Measurements from ENCODE around the gene SPON2.

DNA sequence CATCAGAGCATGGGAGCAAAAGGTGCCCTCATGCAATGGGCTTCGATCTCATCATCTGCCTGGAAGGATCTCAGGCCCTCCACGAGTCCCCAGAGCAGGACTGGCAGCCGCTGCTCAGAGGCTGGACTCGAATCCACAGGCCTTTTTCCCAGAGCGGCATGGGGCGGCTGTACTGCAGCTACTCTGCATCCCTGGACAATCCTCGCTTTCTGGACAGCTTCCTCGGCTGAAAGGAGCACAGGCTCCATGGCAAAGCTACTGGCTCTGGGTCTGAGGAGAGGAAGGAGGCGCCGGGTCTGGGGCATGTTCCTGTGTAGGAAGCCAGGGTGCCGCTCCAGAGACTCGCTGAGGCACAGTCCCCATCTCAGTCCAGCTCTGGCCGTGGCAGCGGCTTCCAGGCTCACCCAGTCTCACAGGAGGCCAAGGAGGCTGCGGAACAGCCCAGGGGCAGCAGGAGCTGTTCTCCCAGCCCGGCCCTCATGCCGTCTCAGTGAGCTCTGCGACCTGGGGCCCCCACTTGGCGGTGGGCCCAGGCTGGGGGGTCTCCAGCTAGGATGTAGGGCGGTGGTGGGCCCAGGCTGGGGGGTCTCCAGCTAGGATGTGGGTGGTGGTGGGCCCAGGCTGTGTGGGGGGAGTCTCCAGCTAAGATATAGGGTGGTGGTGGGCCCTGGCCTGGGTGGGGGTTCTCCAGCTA is 2.7 kb upstream of the SPON2 start:
- TF ChIP-seq, protein P1, sequence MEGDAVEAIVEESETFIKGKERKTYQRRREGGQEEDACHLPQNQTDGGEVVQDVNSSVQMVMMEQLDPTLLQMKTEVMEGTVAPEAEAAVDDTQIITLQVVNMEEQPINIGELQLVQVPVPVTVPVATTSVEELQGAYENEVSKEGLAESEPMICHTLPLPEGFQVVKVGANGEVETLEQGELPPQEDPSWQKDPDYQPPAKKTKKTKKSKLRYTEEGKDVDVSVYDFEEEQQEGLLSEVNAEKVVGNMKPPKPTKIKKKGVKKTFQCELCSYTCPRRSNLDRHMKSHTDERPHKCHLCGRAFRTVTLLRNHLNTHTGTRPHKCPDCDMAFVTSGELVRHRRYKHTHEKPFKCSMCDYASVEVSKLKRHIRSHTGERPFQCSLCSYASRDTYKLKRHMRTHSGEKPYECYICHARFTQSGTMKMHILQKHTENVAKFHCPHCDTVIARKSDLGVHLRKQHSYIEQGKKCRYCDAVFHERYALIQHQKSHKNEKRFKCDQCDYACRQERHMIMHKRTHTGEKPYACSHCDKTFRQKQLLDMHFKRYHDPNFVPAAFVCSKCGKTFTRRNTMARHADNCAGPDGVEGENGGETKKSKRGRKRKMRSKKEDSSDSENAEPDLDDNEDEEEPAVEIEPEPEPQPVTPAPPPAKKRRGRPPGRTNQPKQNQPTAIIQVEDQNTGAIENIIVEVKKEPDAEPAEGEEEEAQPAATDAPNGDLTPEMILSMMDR (optimal IDR thresholded peaks at IDR 0.05 in 1 of 3, IDR thresholded peaks at IDR 0.05 in 1 of 3, conservative IDR thresholded peaks at IDR 0.05 in 1 of 3; ENCODE audit: extremely low read depth in 1 of 3, insufficient read depth in 2 of 3, low read length in 3 of 3): no peak
- no peak for TF ChIP-seq EZH2 (IDR thresholded peaks at IDR 0.05; ENCODE audit: low read length)

Measured in keratinocyte (primary cell).